Aorta (tissue), 5 donors: ENCODE results near the gene RPL6. TPM values are rescaled to one million over a fixed set of nuclear protein-coding genes. Genes with fewer than 3 reads are reported as not detected.
A peak's percentile ranks its signal among the peaks of the same experiment; 100 is the strongest.
"Not testable (repeated sequence)": the region's sequence is repeated elsewhere in the genome, so short reads cannot be mapped to it uniquely, and the experiment has no call there.

Experiments
- ATAC-seq: fragments of 200-7000 bp; cut with Tn5 transposase; one replicate; pipeline ENCODE4 v1.9.1; 2022; ENCODE audit warnings: moderate library complexity; ENCODE audit not compliant: low FRiP score
- DNase-seq, 2 donors: peaks; one replicate each; pipeline ENCODE4 v3.0.0-alpha.2; 2020
- H3K27ac ChIP-seq, 2 donors: one replicate each; pipeline ENCODE4 v1.5.1; 2013; ENCODE audit warnings: low read length in 2 of 2, mild to moderate bottlenecking in 2 of 2, moderate library complexity in 2 of 2, control low read depth in 1 of 2, inconsistent platforms in 1 of 2, low read depth in 1 of 2
- H3K27me3 ChIP-seq, 2 donors: one replicate each; pipeline ENCODE4 v1.6.1; 2013; ENCODE audit warnings: control low read depth in 1 of 2, low read length in 1 of 2, mild to moderate bottlenecking in 1 of 2, moderate library complexity in 1 of 2; ENCODE audit not compliant: insufficient read depth in 2 of 2, control insufficient read depth in 1 of 2
- H3K36me3 ChIP-seq, 2 donors: one replicate each; pipeline ENCODE4 v1.6.1; 2013; ENCODE audit warnings: control low read depth in 1 of 2, low read length in 1 of 2, mild to moderate bottlenecking in 1 of 2; ENCODE audit not compliant: insufficient read depth in 2 of 2, control insufficient read depth in 1 of 2
- H3K4me1 ChIP-seq, 2 donors: one replicate each; pipeline ENCODE4 v1.6.1; 2013; ENCODE audit warnings: low read length in 2 of 2, control low read depth in 1 of 2, mild to moderate bottlenecking in 1 of 2, moderate library complexity in 1 of 2; ENCODE audit not compliant: insufficient read depth in 2 of 2, control insufficient read depth in 1 of 2
- H3K4me3 ChIP-seq, 2 donors: one replicate each; pipeline ENCODE4 v1.5.1; 2013; ENCODE audit warnings: low read length in 2 of 2, control low read depth in 1 of 2, mild to moderate bottlenecking in 1 of 2
- H3K9me3 ChIP-seq: one replicate; pipeline ENCODE4 v1.6.1; 2013; ENCODE audit warnings: mild to moderate bottlenecking, low read length; ENCODE audit not compliant: control insufficient read depth
- WGBS, 2 donors: extraction: QIAGEN DNeasy Blood & Tissue Kit; methylation state at CpG; one replicate each; pipeline ENCODE4 v1.1.7; 2013; 5-methylcytosine and 5-hydroxymethylcytosine counted together
- intact Hi-C, 2 donors: fragments of 100-400 bp; cut with DNase I; formaldehyde crosslinking; loops; one replicate each; pipeline versions ENCODE4 v1.14.2 to v1.15.0; 2022
- polyA plus RNA-seq, 2 donors: library from polyadenylated mRNA; stranded (reverse); fragments of 200-250 nt; gene quantifications; one replicate each; pipeline ENCODE4 v1.2.3, GENCODE V29; 2013
- total RNA-seq, 2 donors: library from RNA; stranded (reverse); fragmentation: NEBNext Ultra II Directional; extraction: Animal tissue kit (Norgen Biotek cat#: 25700); gene quantifications; one replicate each; pipeline ENCODE4 v1.2.1, GENCODE V29; 2021
- donor health status: healthy with polysubstance abuse.
- donor health status: Bipolar disorder and iron deficiency.
- donor health status: DM: no; HTN: no; CAD: no.
- donor health status: DM: no; HTN: no; CAD: no.
- donor health status: DM: yes; HTN: yes; CAD: no.

RPL6 gene
- total and polyA plus RNA-seq, 4 donors: 802 to 2,876 (median 1,293) TPM

GRCh38 chr12:112415457-112415856 lies 6.1 kb upstream of the RPL6 start:
- ATAC-seq, H3K27me3 ChIP-seq, DNase-seq, H3K4me3 ChIP-seq, H3K27ac ChIP-seq, H3K4me1 ChIP-seq, H3K9me3 ChIP-seq, H3K36me3 ChIP-seq, intact Hi-C loops: not testable (repeated sequence)
- WGBS, 2 donors: 86 to 88% methylated on average over 4 of the region's 4 CpGs

- Histone ChIP-seq H3K36me3 (no peaks in the 10 kb centered on the region), H3K4me1 (no peaks in the 10 kb centered on the region), H3K9me3 (no peaks in the 10 kb centered on the region), H3K4me3 (no peak overlapping the region), H3K27ac (no peak overlapping the region), H3K27me3 (no peaks in the 10 kb centered on the region)
- 36 to 39% methylated on average over 2 of the region's 2 CpGs for WGBS, 2 donors
- ATAC-seq: no peak
- intact Hi-C loops: no loop called here
- DNase-seq: no peak
Observed at GRCh38 chr12:112413855-112414625, 4.6 kb upstream of the RPL6 start.

GRCh38 chr12:112409906-112410244 lies 470 bp upstream of the RPL6 start:
- no peak overlapping the region for H3K4me3 ChIP-seq
- ATAC-seq (no peak), DNase-seq (no peak)
- no peaks in the 10 kb centered on the region for H3K27me3 ChIP-seq
- peaks cover 0 to 8% of the 10 kb centered on the region in 2 donors for H3K36me3 ChIP-seq
- intact Hi-C loops: no loop called here
- H3K4me1 ChIP-seq: no peaks in the 10 kb centered on the region
- H3K27ac ChIP-seq: no peak overlapping the region
- WGBS, 2 donors: 96 to 97% methylated on average over 14 of the region's 14 CpGs
- no peaks in the 10 kb centered on the region for H3K9me3 ChIP-seq

DNA sequence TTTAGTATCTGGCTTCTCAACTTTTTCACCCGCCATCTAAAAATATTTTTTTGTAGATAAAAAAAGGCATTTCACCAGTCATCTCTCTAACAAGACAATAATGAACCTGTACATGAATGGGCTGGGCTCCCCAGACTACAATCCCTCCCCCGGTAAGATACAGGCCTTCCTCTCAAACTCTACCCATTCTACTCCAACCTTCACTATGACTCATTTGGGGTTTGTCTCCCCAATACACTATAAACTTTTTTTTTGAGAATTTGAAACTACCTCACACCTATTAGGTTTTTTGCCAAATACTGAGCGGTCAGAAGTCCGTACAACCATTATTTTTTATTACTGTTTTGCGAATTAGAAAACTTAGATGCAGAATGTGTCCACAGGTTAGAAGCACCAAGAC lies 784 bp downstream of the RPL6 start:
- intact Hi-C loops: no loop called here
- peaks cover 0 to 8% of the 10 kb centered on the region in 2 donors for H3K36me3 ChIP-seq
- ATAC-seq (no peak), DNase-seq (no peak)
- peak overlapping the region; percentile 65 to 78 for H3K4me3 ChIP-seq
- no peaks in the 10 kb centered on the region for H3K27me3 ChIP-seq
- no peaks in the 10 kb centered on the region for H3K9me3 ChIP-seq
- WGBS, 2 donors: 16 to 19% methylated on average over 5 of the region's 5 CpGs
- H3K4me1 ChIP-seq: no peaks in the 10 kb centered on the region
- H3K27ac ChIP-seq: peak overlapping the region in 1 of 2 donors; percentile 30

- WGBS, 2 donors: 81 to 85% methylated on average over 6 of the region's 6 CpGs
- ATAC-seq, intact Hi-C loops, H3K27ac ChIP-seq, DNase-seq, H3K4me1 ChIP-seq, H3K9me3 ChIP-seq, H3K4me3 ChIP-seq, H3K27me3 ChIP-seq, H3K36me3 ChIP-seq: not testable (repeated sequence)
Observed at GRCh38 chr12:112407683-112408082, 1.7 kb downstream of the RPL6 start.

DNA sequence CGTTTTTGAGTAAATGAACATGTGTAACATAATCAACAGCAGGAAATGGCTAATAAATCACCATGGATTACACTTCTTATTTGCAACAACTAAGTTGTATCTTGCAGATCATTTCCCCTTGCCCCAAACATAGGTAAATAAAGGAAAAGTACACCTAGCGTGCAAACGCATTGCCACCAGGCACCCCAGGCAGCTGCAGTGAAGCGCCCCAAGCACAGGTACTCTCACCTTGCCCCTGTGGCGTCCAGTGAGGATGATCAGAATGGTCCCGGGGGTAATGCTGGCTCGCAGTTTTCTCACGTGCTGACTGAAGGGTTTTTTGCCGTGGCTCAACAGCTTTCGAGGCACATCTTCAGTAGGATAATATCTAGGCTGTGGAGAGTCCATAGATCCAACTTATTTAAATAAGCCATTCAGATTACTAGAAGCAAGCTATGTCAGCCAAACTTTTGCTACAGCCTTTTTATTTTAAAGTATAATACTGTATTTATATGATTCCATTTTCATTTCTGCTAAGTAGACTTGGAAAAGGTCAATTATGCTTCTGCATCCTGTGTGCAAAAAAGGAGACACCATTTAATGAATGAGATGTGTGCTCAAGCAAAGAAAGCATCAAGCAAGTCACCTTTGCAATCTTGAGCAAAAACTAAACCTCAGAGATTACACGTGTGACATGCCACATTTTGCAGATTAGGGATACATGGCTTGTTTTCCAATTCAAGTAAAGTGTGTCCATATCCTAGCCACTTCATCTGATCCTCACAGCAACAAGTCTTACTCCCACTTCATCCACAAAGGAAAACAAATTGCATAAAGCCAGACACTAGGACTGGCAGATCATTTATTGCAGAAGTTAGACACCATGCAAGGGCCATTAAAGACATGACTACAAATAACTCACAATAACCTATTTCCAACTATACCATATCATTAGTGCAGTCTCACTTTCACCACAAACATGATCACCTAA lies 2.6 kb downstream of the RPL6 start:
- no peak overlapping the region for H3K4me3 ChIP-seq
- H3K36me3 ChIP-seq: peaks cover 0 to 8% of the 10 kb centered on the region in 2 donors
- intact Hi-C loops: no loop called here
- H3K9me3 ChIP-seq: no peaks in the 10 kb centered on the region
- no peaks in the 10 kb centered on the region for H3K4me1 ChIP-seq
- ATAC-seq (no peak), DNase-seq (no peak)
- no peaks in the 10 kb centered on the region for H3K27me3 ChIP-seq
- no peak overlapping the region for H3K27ac ChIP-seq
- WGBS, 2 donors: 74 to 77% methylated on average over 11 of the region's 11 CpGs

DNA sequence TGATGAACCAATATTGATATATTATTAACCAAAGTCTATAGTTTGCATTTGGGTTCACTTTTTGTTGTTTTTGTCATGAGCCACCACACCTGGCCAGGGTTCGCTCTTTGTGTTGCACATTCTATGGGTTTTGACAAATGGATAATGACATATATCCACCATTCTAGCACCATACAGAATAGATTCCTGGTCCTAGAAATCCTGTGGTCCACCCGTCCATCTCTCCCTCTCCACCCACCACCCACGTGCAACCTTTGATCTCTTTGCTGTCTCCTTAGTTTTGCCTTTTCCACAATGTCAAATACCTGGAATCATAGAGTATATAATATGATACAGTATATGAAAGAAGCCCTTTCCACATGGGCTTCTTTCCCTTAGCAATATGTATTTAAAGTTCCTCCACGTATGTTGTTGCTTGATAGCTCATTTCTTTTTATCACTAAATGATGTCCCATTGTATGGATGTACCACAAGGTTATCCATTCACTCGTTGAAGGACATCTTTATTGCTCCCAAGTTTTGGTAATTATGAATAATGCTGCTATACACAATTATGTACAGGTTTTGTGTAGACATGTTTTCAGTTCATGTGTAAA lies 7.4 kb downstream of the RPL6 start:
- intact Hi-C loops: no loop called here
- no peak overlapping the region for H3K4me3 ChIP-seq
- no peak overlapping the region for H3K27ac ChIP-seq
- no peaks in the 10 kb centered on the region for H3K9me3 ChIP-seq
- 56 to 57% methylated on average over 5 of the region's 5 CpGs for WGBS, 2 donors
- ATAC-seq (no peak), DNase-seq (no peak)
- H3K27me3 ChIP-seq: no peaks in the 10 kb centered on the region
- peaks cover 0 to 3% of the 10 kb centered on the region in 2 donors for H3K36me3 ChIP-seq
- no peaks in the 10 kb centered on the region for H3K4me1 ChIP-seq

GRCh38 chr12:112401054-112401453 lies 8.4 kb downstream of the RPL6 start:
- Histone ChIP-seq H3K27ac (no peak overlapping the region), H3K4me1 (no peaks in the 10 kb centered on the region), H3K9me3 (no peaks in the 10 kb centered on the region), H3K27me3 (no peaks in the 10 kb centered on the region), H3K36me3 (peaks cover 0 to 3% of the 10 kb centered on the region in 2 donors), H3K4me3 (no peak overlapping the region)
- ATAC-seq: no peak
- 92 to 94% methylated on average over 5 of the region's 5 CpGs for WGBS, 2 donors
- intact Hi-C loops: no loop called here
- no peak for DNase-seq
